H9 (cell line): ENCODE results near the gene TTC39A. TPM values are rescaled to one million over a fixed set of nuclear protein-coding genes. Genes with fewer than 3 reads are reported as not detected.

Experiments
- DNase-seq: peaks from one replicate; pipeline ENCODE4 v3.0.0-alpha.2; 2017
- H2AFZ ChIP-seq: one replicate; pipeline ENCODE4 v1.6.1; 2013; ENCODE audit warnings: mild to moderate bottlenecking, low read length, control low read depth, moderate library complexity
- H2AK5ac ChIP-seq: 2 replicates; pipeline ENCODE4 v1.6.1; 2013; ENCODE audit warnings: low read length, control low read depth, mixed read lengths; ENCODE audit not compliant: insufficient read length
- H2BK120ac ChIP-seq: one replicate; pipeline ENCODE4 v1.6.1; 2013; ENCODE audit warnings: low read depth, mild to moderate bottlenecking, low read length, control low read depth, inconsistent platforms; ENCODE audit not compliant: poor library complexity, severe bottlenecking
- H2BK12ac ChIP-seq: 2 replicates; pipeline ENCODE4 v1.6.1; 2013; ENCODE audit warnings: low read length, control low read depth, mixed read lengths, low read depth; ENCODE audit not compliant: insufficient read length
- H2BK15ac ChIP-seq: 2 replicates; pipeline ENCODE4 v1.6.1; 2013; ENCODE audit warnings: low read depth, low read length, control low read depth
- H2BK20ac ChIP-seq: one replicate; pipeline ENCODE4 v1.6.1; 2013; ENCODE audit warnings: low read depth, mild to moderate bottlenecking, low read length, control low read depth, inconsistent platforms; ENCODE audit not compliant: poor library complexity, severe bottlenecking
- H2BK5ac ChIP-seq: 2 replicates; pipeline ENCODE4 v1.6.1; 2013; ENCODE audit warnings: low read length, control low read depth, mixed read lengths; ENCODE audit not compliant: insufficient read length
- H3K14ac ChIP-seq: 2 replicates; pipeline ENCODE4 v1.6.1; 2013; ENCODE audit warnings: low read length, control low read depth; ENCODE audit not compliant: insufficient read depth
- H3K18ac ChIP-seq: 2 replicates; pipeline ENCODE4 v1.6.1; 2013; ENCODE audit warnings: low read depth, mild to moderate bottlenecking, mixed read lengths, low read length, control low read depth; ENCODE audit not compliant: insufficient read length
- H3K23ac ChIP-seq: 2 replicates; pipeline ENCODE4 v1.6.1; 2013; ENCODE audit warnings: low read length, control low read depth, mixed read lengths, low read depth; ENCODE audit not compliant: insufficient read length
- H3K23me2 ChIP-seq: 2 replicates; pipeline ENCODE4 v1.6.1; 2013; ENCODE audit warnings: low read depth, mild to moderate bottlenecking, mixed read lengths, low read length, control low read depth; ENCODE audit not compliant: insufficient read length, poor library complexity, severe bottlenecking
- H3K27ac ChIP-seq: 2 replicates; pipeline ENCODE4 v1.5.1; 2013; ENCODE audit warnings: low read length, control low read depth, mixed read lengths, low read depth; ENCODE audit not compliant: insufficient read length
- H3K27me3 ChIP-seq: 2 replicates; pipeline ENCODE4 v1.6.1; 2013; ENCODE audit warnings: low read length, control low read depth, inconsistent platforms; ENCODE audit not compliant: insufficient read depth
- H3K4ac ChIP-seq: 2 replicates; pipeline ENCODE4 v1.6.1; 2013; ENCODE audit warnings: low read depth, mild to moderate bottlenecking, control low read depth, inconsistent platforms, low read length, moderate library complexity
- H3K4me1 ChIP-seq: 2 replicates; pipeline ENCODE4 v1.6.1; 2013; ENCODE audit warnings: low read length, control low read depth, inconsistent platforms; ENCODE audit not compliant: insufficient read depth
- H3K4me2 ChIP-seq: 2 replicates; pipeline ENCODE4 v1.6.1; 2013; ENCODE audit warnings: low read length, control low read depth, mixed read lengths; ENCODE audit not compliant: insufficient read length, insufficient read depth
- H3K56ac ChIP-seq: 2 replicates; pipeline ENCODE4 v1.6.1; 2013; ENCODE audit warnings: low read depth, mild to moderate bottlenecking, mixed read lengths, low read length, control low read depth; ENCODE audit not compliant: insufficient read length
- H3K79me1 ChIP-seq: 2 replicates; pipeline ENCODE4 v1.6.1; 2013; ENCODE audit warnings: low read depth, mild to moderate bottlenecking, moderate library complexity, low read length, control low read depth, inconsistent platforms; ENCODE audit not compliant: insufficient read depth, poor library complexity, severe bottlenecking
- H3K79me2 ChIP-seq: 2 replicates; pipeline ENCODE4 v1.6.1; 2013; ENCODE audit warnings: low read length, control low read depth, inconsistent platforms; ENCODE audit not compliant: insufficient read depth
- H3K9ac ChIP-seq: 2 replicates; pipeline ENCODE4 v1.6.1; 2013; ENCODE audit warnings: low read length, control low read depth, mixed read lengths; ENCODE audit not compliant: insufficient read length; ENCODE audit errors: extremely low read depth
- H3K9me3 ChIP-seq: one replicate; pipeline ENCODE4 v1.6.1; 2013; ENCODE audit warnings: low read depth, low read length, inconsistent platforms; ENCODE audit not compliant: control insufficient read depth
- H3T11ph ChIP-seq: one replicate; pipeline ENCODE4 v1.6.1; 2013; ENCODE audit warnings: mild to moderate bottlenecking, low read length, control low read depth, inconsistent platforms
- H4K20me1 ChIP-seq: one replicate; pipeline ENCODE4 v1.6.1; 2013; ENCODE audit not compliant: control insufficient read depth, insufficient read length, insufficient read depth
- H4K5ac ChIP-seq: 2 replicates; pipeline ENCODE4 v1.6.1; 2013; ENCODE audit warnings: low read depth, mild to moderate bottlenecking, mixed read lengths, low read length, control low read depth; ENCODE audit not compliant: insufficient read length
- H4K8ac ChIP-seq: replicated peaks from 2 replicates; pipeline ENCODE4 v1.6.1; 2013; ENCODE audit warnings: low read length, control low read depth, mixed read lengths, low read depth; ENCODE audit not compliant: insufficient read length
- H4K91ac ChIP-seq: 2 replicates; pipeline ENCODE4 v1.6.1; 2013; ENCODE audit warnings: low read depth, mild to moderate bottlenecking, moderate library complexity, mixed read lengths, low read length, control low read depth; ENCODE audit not compliant: insufficient read length
- H3K27ac Mint-ChIP-seq, 3 experiments: 2 replicates in 2 of 3; 3 replicates in 1 of 3; pipeline ENCODE4 v1.8.0; 2020 to 2021; ENCODE audit warnings: mixed read lengths in 3 of 3, mild to moderate bottlenecking in 1 of 3, moderate library complexity in 1 of 3
- H3K27me3 Mint-ChIP-seq: 2 replicates; pipeline ENCODE4 v1.8.0; 2021; ENCODE audit warnings: low read depth, mild to moderate bottlenecking, moderate library complexity, mixed read lengths
- H3K36me3 Mint-ChIP-seq, 3 experiments: 2 replicates in 2 of 3; 3 replicates in 1 of 3; pipeline ENCODE4 v1.8.0; 2020 to 2021; ENCODE audit warnings: low read depth in 3 of 3, mixed read lengths in 3 of 3; ENCODE audit not compliant: insufficient read depth in 1 of 3
- H3K4me1 Mint-ChIP-seq, 2 experiments: 2 replicates each; pipeline ENCODE4 v1.8.0; 2020; ENCODE audit warnings: mixed read lengths in 2 of 2
- H3K4me3 Mint-ChIP-seq, 2 experiments: 2 replicates in 1 of 2; 3 replicates in 1 of 2; pipeline ENCODE4 v1.8.0; 2020 to 2021; ENCODE audit warnings: mild to moderate bottlenecking in 2 of 2, mixed read lengths in 2 of 2, moderate library complexity in 1 of 2
- H3K9me3 Mint-ChIP-seq, 2 experiments: 2 replicates in 1 of 2; 3 replicates in 1 of 2; pipeline ENCODE4 v1.8.0; 2020; ENCODE audit warnings: mild to moderate bottlenecking in 2 of 2, mixed read lengths in 2 of 2, moderate library complexity in 1 of 2
- CTCF ChIP-seq: fragments of 200-600 bp; sonication (generic); conservative IDR thresholded peaks from 3 replicates; pipeline ENCODE4 v1.8.0; 2021; ENCODE audit warnings: antibody characterized with exemption, mild to moderate bottlenecking
- WGBS: extraction: QIAGEN DNeasy Blood & Tissue Kit; methylation state at CpG from one replicate; pipeline ENCODE4 v1.1.7; 2013; ENCODE audit warnings: missing lambda C conversion rate, low lambda C conversion rate, mixed read lengths; ENCODE audit not compliant: insufficient read length; ENCODE audit errors: extremely low coverage; 5-methylcytosine and 5-hydroxymethylcytosine counted together
- total RNA-seq: library from RNA; stranded (reverse); gene quantifications from 2 replicates; pipeline ENCODE4 v1.2.1, GENCODE V29; 2021

Gene TTC39A
- total RNA-seq, 1 experiment from 2014 or later, result 7.7 TPM

GRCh38 chr1:51327386-51327785 is 3.0 kb downstream of the TTC39A start:
- Mint-ChIP-seq H3K27ac (no peak overlapping the region), H3K4me3 (no peak overlapping the region), H3K9me3 (no peaks in the 10 kb centered on the region), H3K36me3 (no peaks in the 10 kb centered on the region), H3K27me3 (peaks cover 24% of the 10 kb centered on the region), H3K4me1 (peaks cover 23 to 35% of the 10 kb centered on the region in 2 experiments)
- no peaks in the 10 kb centered on the region; the same call in 1 of the 2 replicates for H3K27me3 ChIP-seq
- H3K23ac ChIP-seq, result no peak overlapping the region
- H3K9ac ChIP-seq, result no peak overlapping the region
- no peak overlapping the region for H4K8ac ChIP-seq
- H3K4ac ChIP-seq, result no peak overlapping the region
- no peak overlapping the region for H2BK15ac ChIP-seq
- H3K23me2 ChIP-seq, result peaks cover 6% of the 10 kb centered on the region
- H2AK5ac ChIP-seq, result no peak overlapping the region
- H3T11ph ChIP-seq, result no peak overlapping the region
- no peak overlapping the region for H2BK12ac ChIP-seq
- H3K79me1 ChIP-seq, result no peaks in the 10 kb centered on the region
- TF ChIP-seq CTCF, result no peak
- no peak overlapping the region for H4K91ac ChIP-seq
- H3K18ac ChIP-seq, result no peak overlapping the region
- no peak overlapping the region for H3K56ac ChIP-seq
- H2BK5ac ChIP-seq, result no peak overlapping the region
- no peak overlapping the region for H3K27ac ChIP-seq
- no peak for DNase-seq
- H3K9me3 ChIP-seq, result no peaks in the 10 kb centered on the region
- no peaks in the 10 kb centered on the region for H3K79me2 ChIP-seq
- H3K4me1 ChIP-seq, result peaks cover 3% of the 10 kb centered on the region; the same call in 1 of the 2 replicates
- WGBS, result no CpG with 5 or more reads among the region's 5 CpGs
- no peak overlapping the region for H3K14ac ChIP-seq
- no peak overlapping the region for H4K5ac ChIP-seq
- no peaks in the 10 kb centered on the region for H4K20me1 ChIP-seq
- H3K4me2 ChIP-seq, result no peak overlapping the region
- no peak overlapping the region for H2AFZ ChIP-seq
- no peak overlapping the region for H2BK120ac ChIP-seq
- no peak overlapping the region for H2BK20ac ChIP-seq
